Cardiac fibroblast (primary cell): Measurements from ENCODE around the gene RAB9B.

Source experiments
- DNase-seq, 2 donors: peaks; one replicate each; pipeline versions ENCODE4 v3.0.0 to v3.0.0-alpha.2; 2010; ENCODE audit warnings: low read depth in 2 of 2
- H3K4me3 ChIP-seq, 2 donors: replicated peaks in 1 of 2; 1 replicate in 1 of 2; 2 replicates in 1 of 2; pipeline ENCODE4 v1.5.1; 2011; ENCODE audit warnings: low read depth in 2 of 2, low read length in 2 of 2, mild to moderate bottlenecking in 2 of 2, moderate library complexity in 1 of 2
- CTCF ChIP-seq: IDR thresholded peaks from one replicate; pipeline ENCODE4 v1.5.1; 2011; ENCODE audit warnings: low read depth, mild to moderate bottlenecking, low read length, inconsistent platforms

The RAB9B gene

GRCh38 chrX:103783971-103784370 is 48.1 kb downstream of the RAB9B start:
- DNase-seq: peak; percentile 21 to 43
- no peak for TF ChIP-seq CTCF
- no peak overlapping the region for H3K4me3 ChIP-seq

DNA sequence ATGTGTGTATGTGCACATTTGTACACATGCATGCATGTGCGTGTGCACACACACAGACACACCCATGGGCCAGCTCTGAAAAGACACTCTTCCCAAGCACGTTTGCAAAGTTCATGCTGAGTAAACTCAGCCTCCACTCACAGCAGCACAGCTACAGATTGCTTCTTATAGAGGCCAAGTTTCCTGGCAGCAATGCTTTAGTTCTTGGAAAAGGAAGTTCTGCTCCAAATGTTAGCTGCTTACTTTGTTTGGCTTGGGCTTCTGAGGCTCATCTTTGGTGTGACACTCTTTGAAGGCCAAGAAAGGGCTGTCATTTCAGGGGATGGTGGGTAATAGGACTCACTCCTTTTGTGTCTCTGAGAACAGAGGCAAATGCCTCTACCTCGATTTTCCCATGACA is 48.9 kb downstream of the RAB9B start:
- H3K4me3 ChIP-seq: no peak overlapping the region
- DNase-seq: peak in 1 of 2 donors; percentile 21
- TF ChIP-seq CTCF: no peak

GRCh38 chrX:103782640-103783039 is 49.4 kb downstream of the RAB9B start:
- TF ChIP-seq CTCF: no peak
- no peak for DNase-seq
- no peak overlapping the region for H3K4me3 ChIP-seq

- TF ChIP-seq CTCF: no peak
- no peak for DNase-seq
- H3K4me3 ChIP-seq: no peak overlapping the region
Observed at GRCh38 chrX:103781706-103782105, 50.4 kb downstream of the RAB9B start.

DNA sequence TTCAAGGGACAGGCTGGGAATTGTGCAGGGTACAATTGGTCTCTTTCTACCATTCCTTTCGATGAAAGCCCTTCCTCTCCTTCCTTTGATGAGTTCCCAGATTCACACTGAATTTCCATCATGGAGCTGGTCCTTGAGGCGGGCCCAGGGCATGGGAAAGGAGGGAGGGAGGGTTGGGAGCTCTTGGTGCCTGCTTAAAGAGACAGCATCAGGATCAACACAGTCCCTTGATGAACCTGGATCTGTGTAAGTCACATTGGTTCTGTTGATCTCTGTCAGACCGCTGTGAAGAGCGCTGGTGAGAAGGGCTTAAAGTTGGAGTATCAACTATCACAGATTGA is 51.0 kb downstream of the RAB9B start:
- TF ChIP-seq CTCF: no peak
- DNase-seq: no peak
- H3K4me3 ChIP-seq: no peak overlapping the region

- TF ChIP-seq CTCF: no peak
- no peak overlapping the region for H3K4me3 ChIP-seq
- DNase-seq: no peak
Observed at GRCh38 chrX:103780336-103781061, 51.6 kb downstream of the RAB9B start.
